GM19395 (cell line): ENCODE results near the gene SLC3A2.
A peak's percentile ranks its signal among the peaks of the same experiment; 100 is the strongest.

Experiments used
- ATAC-seq: cut with Tn5 transposase; IDR thresholded peaks from one replicate; pipeline ENCODE4 v1.9.1; 2021; ENCODE audit warnings: mild to moderate bottlenecking, moderate library complexity; ENCODE audit not compliant: unreplicated experiment

SLC3A2 gene

GRCh38 chr11:62879235-62879978 is 1.3 kb upstream of the SLC3A2 start:
- no peak for ATAC-seq

GRCh38 chr11:62880231-62880802 is 379 bp upstream of the SLC3A2 start:
- ATAC-seq: peak; percentile 33

- ATAC-seq: peak; percentile 43
Observed at GRCh38 chr11:62881579-62882430, 1.1 kb downstream of the SLC3A2 start.

GRCh38 chr11:62882431-62882749 is 1.7 kb downstream of the SLC3A2 start:
- no peak for ATAC-seq

GRCh38 chr11:62882788-62883501 is 2.2 kb downstream of the SLC3A2 start:
- no peak for ATAC-seq

- no peak for ATAC-seq
Observed at GRCh38 chr11:62883673-62884072, 3.0 kb downstream of the SLC3A2 start.

GRCh38 chr11:62885137-62885750 is 4.5 kb downstream of the SLC3A2 start:
- ATAC-seq: no peak

- ATAC-seq: no peak
Observed at GRCh38 chr11:62888406-62888805, 7.7 kb downstream of the SLC3A2 start.

- ATAC-seq: no peak
Observed at GRCh38 chr11:62889126-62889483, 8.4 kb downstream of the SLC3A2 start.

GRCh38 chr11:62889484-62890437 is 9.1 kb downstream of the SLC3A2 start:
- ATAC-seq: no peak

- no peak for ATAC-seq
Observed at GRCh38 chr11:62892077-62892922, 11.6 kb downstream of the SLC3A2 start.

GRCh38 chr11:62895501-62895900 is 14.8 kb downstream of the SLC3A2 start:
- ATAC-seq: no peak

GRCh38 chr11:62896049-62896448 is 15.4 kb downstream of the SLC3A2 start:
- no peak for ATAC-seq

- no peak for ATAC-seq
Observed at GRCh38 chr11:62897311-62897710, 16.6 kb downstream of the SLC3A2 start.

GRCh38 chr11:62898027-62898426 is 17.3 kb downstream of the SLC3A2 start:
- ATAC-seq: no peak

- ATAC-seq: no peak
Observed at GRCh38 chr11:62902932-62903331, 22.2 kb downstream of the SLC3A2 start.

GRCh38 chr11:62905296-62905695 is 24.6 kb downstream of the SLC3A2 start:
- no peak for ATAC-seq

GRCh38 chr11:62905927-62906531 is 25.3 kb downstream of the SLC3A2 start:
- ATAC-seq: no peak
